GM12864 (cell line): ENCODE measurements around the gene EML2.

Experiments
- DNase-seq: peaks from one replicate; pipeline ENCODE4 v3.0.0-alpha.2; 2011; ENCODE audit warnings: low read depth
- H3K4me3 ChIP-seq: 2 replicates; pipeline ENCODE4 v1.5.1; 2011; ENCODE audit warnings: mild to moderate bottlenecking, low read depth, low read length, control low read depth
- TF ChIP-seq, protein P1 (sequence below): IDR thresholded peaks from 2 replicates; pipeline ENCODE4 v1.5.1; 2011; ENCODE audit warnings: low read depth, mild to moderate bottlenecking, moderate library complexity, low read length, control low read depth, inconsistent platforms; ENCODE audit errors: missing control alignments

Gene EML2

DNA sequence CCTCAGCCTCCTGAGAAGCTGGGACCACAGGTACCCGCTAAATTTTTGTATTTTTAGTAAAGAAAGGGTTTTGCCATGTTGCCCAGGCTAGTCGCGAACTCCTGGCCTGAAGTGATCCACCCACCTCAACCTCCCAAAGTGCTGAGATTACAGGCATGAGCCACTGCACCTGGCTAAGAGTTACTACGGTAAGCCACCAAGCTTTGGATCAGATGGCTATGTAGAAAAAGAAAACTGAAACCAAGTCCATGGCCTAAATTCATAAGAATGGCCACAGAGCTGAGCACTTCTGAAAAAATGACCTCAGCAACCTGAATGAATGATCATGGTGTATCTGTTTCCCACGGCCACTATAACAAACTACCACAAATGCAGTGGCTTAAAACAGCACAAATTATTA lies 64.0 kb downstream of the EML2 start:
- TF ChIP-seq, protein P1, sequence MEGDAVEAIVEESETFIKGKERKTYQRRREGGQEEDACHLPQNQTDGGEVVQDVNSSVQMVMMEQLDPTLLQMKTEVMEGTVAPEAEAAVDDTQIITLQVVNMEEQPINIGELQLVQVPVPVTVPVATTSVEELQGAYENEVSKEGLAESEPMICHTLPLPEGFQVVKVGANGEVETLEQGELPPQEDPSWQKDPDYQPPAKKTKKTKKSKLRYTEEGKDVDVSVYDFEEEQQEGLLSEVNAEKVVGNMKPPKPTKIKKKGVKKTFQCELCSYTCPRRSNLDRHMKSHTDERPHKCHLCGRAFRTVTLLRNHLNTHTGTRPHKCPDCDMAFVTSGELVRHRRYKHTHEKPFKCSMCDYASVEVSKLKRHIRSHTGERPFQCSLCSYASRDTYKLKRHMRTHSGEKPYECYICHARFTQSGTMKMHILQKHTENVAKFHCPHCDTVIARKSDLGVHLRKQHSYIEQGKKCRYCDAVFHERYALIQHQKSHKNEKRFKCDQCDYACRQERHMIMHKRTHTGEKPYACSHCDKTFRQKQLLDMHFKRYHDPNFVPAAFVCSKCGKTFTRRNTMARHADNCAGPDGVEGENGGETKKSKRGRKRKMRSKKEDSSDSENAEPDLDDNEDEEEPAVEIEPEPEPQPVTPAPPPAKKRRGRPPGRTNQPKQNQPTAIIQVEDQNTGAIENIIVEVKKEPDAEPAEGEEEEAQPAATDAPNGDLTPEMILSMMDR, result no peak
- H3K4me3 ChIP-seq, result no peak overlapping the region
- no peak for DNase-seq

DNA sequence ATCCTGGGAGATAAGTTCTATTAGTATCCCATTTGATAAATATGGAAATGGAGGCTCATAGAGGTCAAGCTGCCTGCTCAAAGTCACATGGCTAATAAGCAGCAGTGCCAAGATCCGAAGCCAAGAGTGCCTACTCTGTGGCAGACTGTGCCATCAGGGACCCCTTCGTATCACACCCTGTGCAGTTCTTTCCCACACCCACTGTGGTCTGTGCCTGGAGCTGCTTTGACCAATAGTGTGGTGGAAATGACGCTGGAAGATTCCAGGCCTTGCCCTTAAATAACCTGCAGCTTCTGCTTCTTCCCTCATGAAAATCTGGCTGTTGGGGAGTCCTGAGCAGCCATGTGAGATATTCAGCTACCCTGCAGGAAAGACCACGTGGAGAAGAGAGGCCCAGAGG lies 64.7 kb downstream of the EML2 start:
- TF ChIP-seq, protein P1, result no peak
- H3K4me3 ChIP-seq, result no peak overlapping the region
- DNase-seq, result no peak

DNA sequence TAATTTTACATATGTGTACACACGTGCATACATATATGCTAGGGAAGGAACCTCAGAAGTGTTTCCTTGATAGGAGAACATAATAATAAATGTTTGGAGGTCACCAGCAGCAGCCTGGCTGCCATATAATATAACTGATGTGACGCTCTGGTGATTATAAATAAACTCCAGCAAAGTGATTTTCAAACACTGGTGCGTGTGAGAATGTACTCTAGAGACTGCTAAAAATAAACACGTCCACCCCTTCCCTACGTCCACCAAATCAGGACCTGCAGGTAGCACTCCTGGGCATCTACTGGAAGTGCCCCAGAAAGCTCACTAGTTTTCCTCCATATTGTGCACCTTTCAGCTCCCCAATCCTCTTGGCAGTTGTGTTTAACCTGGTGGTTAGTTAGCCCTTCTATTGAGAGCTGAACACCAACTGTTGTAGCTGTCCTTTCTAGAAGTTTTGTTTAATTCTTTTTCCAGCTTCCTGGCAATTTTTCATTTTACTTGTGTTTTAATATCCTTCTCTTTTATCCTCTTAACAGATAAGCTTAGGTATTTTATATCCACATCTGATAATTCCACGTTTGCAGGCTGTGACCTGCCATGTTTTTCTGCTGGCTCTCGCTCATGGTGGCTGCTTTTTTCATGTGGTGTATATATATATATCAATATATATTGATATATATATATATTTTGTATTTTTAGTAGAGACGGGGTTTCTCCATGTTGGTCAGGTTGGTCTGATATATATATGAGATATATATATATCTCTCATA lies 67.6 kb downstream of the EML2 start:
- TF ChIP-seq, protein P1, result no peak
- no peak overlapping the region for H3K4me3 ChIP-seq
- no peak for DNase-seq

DNA sequence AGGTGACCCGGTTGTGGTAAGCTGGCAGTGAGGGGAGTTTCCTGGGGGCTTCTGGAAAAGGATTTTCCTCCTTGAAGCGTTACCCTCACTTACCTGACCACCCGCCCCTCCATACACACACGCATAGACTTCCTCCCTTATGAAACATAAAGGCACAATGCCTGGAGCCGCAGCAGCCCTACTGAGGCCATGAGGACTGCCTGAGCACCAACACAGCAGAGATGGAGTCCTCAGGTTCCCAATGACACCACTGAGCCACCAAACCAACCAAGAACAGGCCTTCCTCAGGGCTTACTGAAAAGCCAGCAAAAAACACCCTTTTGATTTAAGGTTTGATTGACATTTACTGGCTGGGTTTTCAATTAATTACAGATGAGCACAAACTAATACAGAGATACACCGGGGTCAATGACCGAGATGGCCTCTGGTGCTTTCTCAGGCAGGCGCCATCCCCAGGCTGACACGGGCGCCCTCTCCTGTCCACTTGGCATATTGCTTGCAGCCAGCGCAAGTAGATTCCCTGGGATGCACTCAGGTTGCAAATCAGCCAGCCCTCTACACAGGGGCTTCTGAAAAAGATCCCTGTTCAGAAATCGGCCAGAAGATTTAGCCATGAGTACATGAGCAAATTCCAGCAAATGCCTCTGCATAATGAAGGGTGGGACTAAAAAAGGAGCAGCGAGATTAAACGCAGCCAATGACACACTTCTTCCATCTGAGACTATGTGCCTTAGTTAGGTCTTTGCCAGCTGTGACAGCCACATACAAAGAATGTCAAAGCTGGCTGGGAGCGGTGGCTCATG lies 69.4 kb downstream of the EML2 start:
- H3K4me3 ChIP-seq, result no peak overlapping the region
- no peak for DNase-seq
- TF ChIP-seq, protein P1, result peak; percentile 91

DNA sequence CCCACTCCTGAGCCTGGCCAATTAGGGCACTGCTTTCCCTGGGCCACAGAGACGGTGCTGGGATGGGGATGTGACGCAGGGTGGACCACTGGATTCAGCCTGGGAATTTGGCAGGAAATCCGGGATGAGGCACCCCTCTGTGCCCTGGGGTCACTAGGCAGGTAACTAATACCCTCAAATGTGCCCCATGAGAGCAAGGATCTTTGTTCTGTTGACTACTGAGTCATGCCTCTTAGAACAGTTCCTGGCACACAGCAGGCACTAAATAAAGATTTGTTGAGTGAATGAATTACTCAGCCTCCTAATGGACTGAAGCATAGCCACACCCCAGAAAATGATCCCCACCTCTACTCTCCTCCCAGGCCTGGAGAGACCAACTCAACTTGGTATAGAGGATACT lies 70.5 kb downstream of the EML2 start:
- no peak for DNase-seq
- no peak overlapping the region for H3K4me3 ChIP-seq
- TF ChIP-seq, protein P1, result no peak

DNA sequence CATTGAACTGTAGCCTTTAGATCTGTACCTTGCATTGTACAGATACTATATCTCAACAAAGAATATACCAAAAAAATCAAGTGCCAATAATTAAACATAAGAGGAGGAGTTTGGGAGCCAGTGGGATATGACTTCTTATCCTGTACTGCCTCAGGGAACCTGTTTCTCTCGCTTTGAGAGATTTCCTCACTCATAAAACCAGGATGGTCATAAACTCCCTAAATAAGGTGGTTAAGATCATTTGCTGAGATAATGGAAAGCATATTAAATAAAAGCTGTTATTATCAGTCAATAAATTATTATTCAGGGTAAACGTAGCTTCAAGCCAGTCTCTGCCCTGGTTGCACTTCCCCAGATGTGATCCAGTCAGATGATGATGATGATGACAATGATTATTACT lies 71.6 kb downstream of the EML2 start:
- no peak for DNase-seq

More for the DNA sequence above, 71.6 kb downstream of the EML2 start:
- H3K4me3 ChIP-seq, result no peak overlapping the region
- TF ChIP-seq, protein P1, result no peak
